ENCODE measurements around the gene LAMA2.

The LAMA2 gene

DNA sequence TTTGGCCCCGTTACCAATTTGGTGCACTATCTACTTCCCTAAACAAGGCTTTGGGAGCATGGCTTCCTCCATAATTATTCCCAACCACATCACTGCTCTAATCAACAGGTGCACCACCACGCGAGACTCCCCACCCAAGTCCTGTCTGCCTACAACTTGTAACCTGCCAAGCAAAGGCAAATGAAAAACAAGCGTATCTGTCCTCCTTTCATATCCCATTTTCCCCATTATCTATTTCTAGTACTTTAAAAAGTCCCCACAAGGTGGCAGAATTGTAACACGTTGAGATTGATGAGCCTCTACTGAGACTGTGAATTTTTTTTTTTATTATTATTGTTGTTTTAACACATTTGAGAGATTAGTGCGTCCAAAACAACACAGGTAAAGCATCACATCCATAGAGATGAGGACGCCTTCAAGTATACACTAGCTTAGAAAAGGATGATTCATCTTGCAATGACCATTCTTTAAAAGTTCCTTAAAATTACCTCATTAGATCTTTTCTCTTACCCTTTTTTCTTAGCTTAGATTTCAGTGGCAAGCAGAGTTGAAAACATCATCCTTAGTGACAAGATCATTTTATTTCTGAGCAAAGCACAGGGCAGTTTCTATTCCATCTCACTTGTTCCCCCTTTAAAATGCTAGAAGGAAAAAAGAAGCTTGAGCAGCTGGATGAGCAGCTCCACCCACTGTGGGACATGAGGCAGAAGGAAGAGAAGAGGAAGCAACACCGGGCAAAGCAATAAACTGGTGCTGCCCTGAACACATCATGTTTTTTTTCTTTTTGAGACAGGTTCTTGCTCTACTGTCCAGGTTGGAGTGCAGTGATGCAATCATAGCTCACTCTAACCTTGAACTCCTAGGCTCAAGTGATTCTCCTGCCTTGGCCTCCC, 616.3 kb downstream of the LAMA2 start:
- peak; percentile 46 for DNase-seq

DNA sequence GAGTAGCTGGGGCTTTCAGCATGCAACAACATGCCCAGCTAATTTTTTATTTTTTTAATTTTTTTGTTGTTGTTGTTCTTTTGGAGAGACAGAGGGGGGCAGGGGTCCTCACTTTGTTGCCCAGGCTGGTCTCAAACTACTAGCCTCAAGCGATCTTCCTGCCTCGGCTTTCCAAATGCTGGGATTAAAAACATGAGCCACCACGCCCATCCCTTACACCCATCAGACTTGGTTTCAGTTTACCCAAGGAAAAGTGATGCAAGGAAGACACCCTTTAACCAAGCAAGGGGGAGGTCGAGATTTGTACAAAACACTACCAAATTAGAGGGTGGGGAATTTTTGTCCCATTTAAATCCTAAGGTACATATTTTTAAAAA, 616.9 kb downstream of the LAMA2 start:
- DNase-seq = no peak

DNA sequence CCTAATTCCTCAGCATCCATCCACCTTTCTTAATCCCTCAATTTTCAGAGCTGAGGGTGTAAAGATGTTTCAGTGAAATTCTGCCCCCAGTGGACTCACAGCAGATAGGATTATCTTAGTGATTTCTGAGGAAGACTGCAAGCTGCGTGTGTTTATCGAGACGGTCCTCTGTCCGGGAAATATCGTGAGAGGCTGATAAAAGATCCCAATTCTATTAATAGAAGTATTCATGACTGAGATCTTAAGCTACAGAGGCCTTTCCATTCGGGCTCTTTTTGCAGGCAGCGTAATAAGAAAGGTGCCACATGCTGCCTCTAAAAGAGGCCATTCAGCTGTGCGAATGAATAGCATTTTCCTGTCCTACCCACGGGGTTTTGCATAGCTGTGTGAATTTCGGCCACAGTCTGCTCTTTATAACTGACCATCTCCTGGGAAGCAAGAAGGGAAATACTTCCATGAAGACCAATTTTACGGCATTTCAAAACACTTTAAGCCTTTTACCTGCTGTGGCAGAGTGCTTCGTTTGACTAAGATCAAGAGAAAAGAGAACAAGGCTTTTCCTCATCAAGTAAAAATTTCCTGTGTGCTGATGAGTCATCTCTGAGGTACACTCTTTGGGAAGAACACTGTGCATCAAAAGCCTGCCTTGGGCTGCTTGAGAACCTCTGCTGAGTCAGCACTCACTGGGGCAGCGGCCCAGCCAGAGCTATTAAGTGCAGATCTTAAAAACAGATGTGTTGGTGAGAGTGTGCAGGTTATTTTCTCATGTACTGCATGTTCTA, 618.2 kb downstream of the LAMA2 start:
- peak; percentile 19 for DNase-seq

DNA sequence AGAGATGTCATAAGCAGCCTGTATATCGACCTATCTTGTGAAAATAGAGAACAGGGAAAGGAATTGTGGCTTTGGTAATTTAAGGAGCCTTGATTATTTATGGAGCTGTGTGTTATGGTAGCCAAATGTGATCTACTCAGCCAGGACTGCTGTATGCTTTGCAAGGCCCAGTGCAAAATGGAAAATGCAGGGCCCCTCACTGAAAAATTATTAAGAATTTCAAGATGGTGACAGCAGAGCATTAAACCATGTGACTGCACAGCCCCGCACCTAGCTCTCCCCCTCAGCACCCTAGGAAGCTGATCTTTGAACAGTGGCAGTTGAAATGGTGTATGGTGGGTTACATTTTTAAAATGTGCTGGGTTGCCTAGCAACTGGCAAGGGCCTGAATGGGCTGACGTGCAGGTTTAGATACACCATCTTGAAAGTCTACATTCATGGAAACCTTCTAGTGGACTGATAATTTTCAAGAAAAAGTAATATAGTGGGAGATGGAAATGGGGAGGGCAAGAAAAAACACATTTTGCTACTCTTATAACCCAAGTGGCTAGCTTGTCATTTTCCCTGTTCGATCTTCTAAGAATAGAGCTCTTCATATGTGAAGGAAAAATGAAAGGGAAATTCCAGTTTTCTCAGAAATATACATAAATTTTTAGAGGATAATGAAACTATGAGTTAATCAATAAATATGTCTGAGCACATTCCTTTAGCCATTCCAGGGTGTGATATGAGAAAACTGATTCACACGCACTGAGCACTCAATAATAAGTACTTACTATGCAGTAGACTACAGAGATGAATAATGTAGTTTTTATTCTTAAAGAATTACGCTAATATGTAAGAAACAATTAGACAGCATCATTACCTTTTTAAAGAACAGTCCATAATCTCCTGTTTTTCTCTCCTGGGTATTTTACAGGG, 619.1 kb downstream of the LAMA2 start:
- DNase-seq = no peak

DNA sequence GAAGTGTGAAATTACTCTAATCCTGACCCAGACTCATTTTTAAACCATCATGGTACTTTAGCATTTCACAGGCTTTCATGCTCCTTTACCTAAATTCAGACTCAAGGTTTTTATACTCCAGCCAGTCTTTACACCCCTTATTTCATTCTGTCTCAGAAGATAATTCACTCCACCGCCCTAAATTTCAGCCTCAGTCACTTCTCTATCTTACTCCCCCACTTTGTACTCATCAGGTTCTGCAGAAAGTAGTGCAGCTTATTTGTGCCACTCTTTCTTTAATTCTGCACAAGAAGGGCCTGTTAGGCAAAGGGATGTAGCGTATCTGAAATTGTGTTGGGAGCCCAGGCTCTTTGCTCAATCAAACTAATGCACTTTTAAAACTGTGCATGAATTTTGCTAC, 621.5 kb downstream of the LAMA2 start:
- DNase-seq = no peak

DNA sequence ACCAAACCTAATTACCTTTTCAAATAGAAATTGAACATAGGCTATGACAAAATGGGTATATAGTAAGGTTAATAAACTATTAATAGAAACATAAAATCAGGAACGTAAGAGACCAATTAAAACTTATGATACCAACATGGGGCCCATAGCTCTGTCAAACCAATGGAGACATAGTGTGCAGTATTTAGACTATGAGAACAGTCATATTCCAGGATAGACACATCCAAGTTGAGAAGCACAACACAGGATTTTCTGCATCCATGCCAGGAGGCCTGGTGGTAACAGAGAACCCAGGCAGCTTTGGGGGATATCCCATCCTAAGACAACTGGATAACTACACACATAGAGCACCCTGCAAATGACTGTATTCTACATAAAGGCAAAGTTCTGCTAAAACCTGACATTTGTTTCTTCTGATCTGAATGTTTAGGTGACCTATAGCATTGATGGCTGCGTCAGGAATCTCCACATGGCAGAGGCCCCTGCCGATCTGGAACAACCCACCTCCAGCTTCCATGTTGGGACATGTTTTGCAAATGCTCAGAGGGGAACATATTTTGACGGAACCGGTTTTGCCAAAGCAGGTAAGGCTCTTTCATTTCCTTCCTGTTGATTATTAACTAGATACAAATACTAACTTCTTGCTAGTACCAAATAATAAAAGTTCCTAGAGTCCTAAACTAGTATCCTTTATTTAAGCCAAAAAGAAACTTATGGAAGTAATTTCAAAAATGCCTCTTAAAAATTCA, 624.3 kb downstream of the LAMA2 start:
- no peak for DNase-seq

DNA sequence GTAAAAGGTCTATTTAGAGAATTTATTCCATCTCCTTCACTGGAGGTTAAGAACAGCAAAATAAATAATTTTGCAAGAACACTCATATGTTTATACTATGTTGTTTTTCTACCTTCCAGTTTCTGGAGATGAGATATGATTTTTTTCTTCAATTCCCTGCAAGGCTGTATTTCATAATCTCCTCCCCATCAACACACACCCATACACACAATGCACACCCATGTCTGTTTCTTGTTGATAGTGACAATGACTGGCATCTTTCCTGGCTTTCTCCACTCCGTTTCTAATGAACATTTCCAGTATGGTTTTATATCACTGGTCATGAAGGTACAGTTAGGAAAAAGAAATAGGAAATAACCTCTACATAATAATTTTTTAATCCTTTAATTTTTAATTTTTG, 624.9 kb downstream of the LAMA2 start:
- DNase-seq = no peak

DNA sequence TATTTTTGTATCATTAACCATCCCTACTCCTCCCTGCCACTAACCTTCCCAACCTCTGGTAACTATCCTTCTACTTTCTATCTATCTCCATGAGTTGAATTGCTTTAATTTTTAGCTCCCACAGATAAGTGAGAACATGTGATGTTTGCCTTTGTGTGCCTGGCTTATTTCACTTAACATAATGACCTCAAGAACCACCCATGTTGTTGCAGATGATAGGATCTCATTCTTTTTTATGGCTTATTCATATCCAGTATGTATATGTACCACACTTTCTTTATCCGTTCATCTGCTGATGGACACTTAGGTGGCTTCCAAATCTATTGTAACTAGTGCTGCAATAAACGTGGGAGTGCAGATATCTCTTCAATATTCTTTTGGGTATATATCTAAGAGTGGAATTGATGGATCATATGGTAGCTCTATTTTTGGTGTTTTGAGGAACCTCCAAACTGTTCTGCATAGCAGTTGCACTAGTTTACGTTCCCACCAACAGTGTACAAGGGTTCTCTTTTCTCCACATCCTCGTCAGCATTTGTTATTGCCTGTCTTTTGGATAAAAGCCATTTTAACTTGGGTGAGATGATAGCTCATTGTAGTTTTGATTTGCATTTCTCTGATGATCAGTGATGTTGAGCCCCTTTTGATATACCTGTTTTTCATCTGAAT, 625.7 kb downstream of the LAMA2 start:
- DNase-seq = no peak

DNA sequence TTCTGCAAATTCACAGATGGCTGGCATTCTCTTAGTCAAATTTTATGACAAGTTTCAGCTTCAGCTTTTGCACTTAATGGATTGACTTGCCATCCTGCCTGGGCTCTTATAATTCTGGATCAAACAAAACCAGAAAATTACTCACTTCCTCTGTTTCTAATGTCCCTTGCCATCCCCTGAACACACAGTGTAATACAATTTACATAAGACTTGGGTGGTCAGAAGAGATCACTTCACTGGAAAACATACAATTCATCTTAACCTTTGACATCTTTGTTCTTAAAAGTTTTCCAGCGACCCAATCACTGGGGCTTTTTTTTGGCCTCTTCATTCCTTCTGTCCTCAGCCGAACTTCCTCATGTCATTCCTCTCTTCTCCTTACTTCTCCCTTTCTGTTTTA, 628.0 kb downstream of the LAMA2 start:
- DNase-seq = no peak

DNA sequence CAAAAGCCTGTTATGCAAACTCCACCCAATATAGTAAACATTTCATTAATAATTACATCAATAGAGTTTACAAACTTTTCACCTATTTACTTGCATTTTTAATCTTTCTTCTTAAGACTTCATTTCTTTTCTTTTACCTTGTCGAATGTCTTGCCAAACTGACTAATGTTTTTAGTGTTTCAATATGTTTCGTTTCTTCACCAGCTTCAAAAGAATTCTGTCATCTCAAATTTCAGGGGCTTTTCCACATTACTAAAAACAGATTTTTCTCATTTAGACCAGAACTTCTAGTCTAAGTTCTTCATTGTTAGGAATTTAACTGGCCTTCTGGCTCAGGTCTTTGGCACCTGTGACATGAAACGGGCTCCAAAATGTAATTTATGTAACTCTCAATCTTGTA, 630.5 kb downstream of the LAMA2 start:
- DNase-seq = no peak

DNA sequence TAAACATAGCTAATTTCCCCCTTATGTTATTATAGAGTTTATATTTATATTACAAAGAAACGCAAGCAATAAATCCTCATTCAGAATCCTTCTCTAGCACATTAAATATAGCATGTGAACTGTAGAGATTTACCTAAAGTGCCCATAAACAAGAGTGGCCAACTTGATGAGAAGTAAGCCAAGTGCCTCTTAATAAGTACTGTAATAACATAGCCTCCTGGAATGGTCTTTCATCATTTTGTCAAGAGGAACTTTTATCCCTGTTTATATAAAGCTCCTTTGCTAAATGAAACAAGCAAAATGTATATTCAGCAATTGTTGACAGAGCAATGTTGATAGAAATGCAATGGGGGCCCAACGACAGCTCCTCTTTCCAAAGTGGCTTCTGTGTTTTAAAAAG, 632.1 kb downstream of the LAMA2 start:
- no peak for DNase-seq

DNA sequence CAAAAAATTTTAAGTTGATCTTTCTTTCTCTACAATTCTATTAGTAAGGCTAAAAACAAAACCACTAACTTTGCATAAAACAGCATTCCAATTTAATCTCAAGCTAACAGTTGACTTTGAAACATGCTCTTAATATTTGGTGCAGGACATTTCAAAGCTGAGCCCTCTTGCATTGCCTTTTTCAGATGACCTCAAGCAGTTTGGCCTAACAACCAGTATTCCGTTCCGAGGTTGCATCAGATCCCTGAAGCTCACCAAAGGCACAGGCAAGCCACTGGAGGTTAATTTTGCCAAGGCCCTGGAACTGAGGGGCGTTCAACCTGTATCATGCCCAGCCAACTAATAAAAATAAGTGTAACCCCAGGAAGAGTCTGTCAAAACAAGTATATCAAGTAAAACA, 633.1 kb downstream of the LAMA2 start:
- DNase-seq = no peak

DNA sequence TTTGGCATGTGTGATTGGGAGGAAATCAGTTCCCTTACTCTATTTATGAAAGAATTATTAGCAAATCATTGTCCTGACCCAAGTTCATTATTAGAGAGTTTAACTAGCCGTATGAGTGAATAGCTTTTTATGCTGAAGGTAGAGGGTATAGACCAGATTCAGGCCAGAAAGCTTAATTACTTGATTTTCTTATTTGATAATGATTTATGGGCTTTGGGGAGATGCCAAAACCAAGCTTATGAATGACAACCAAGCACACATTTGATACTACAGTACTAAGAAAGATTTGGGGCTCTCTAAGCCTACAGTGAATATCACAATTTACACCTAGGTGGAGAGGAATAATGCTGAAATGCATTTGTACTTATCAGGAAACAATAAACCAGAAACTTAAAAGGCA, 633.8 kb downstream of the LAMA2 start:
- DNase-seq = no peak

DNA sequence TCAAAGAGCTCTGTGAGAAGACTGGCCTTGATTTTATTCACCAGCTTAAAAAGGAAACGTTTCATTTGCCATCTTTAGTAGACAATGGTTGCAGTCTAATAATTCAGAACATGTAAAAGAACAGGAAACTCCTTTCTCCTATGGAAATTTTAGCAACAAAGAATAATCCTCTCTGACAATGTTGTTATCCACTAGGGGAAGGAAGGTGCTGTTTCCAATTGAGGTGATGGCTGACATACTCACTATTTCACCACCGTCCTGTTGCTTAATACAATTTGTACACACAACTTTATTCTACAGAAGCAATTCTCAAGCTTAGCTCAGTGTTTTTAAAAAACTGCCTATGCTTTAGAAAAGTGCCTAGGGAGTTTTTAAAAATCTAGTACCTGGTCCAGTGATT, 634.4 kb downstream of the LAMA2 start:
- DNase-seq = no peak

DNA sequence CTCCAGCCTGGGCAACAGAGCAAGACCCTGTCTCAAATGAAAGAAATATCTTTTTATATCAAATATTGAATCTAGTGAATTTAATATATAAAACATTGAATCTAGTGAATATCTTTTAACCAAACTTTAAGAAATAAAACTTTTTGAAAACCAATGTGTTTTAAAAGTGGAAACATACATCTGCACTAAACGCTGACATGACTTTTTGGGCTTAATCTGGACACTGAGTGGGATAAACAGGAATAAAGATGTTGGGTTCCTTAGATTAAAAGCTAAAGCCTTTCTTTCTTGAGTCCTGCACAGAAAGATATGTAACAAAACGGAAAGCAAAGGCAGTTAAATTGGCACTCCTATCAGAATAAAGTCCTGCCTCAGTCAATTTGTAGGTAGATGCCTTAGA, 636.8 kb downstream of the LAMA2 start:
- no peak for DNase-seq

DNA sequence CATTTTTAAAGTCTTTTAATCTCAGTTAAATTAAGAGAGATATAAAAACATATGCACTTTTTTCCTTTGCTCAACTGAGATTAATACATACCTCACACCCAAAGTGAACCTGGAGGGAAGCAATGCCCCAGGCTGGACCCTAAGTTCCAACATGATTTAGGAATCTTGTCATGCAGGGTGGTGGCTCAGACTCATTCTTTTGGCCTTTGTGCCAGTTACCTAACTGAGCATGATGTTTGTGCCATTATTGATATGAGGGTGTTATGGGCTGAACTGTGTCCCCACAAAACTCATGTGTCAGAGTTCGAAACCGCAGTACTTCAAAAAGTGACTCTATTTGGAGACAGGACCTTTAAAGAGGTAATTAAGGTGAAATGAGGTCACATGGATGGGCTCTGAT, 639.0 kb downstream of the LAMA2 start:
- DNase-seq = no peak

DNA sequence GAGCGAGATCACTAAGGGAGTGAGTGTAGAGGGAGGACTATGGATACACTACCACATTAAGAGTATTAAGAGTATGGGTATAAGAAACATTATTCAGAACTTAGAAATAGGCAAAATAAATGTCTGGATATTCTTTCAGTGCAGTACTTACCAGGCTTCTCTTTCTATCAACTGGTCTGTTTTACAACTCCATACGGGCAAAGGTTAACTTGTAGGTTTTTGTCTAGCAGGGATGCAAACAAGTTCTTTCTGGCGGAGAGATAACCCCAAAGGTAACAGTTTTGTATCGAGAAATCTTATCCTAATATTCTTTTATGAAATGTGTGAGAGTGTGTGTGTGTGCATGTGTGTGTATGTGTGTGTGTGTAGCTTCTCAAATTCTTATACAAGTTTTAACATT, 640.9 kb downstream of the LAMA2 start:
- no peak for DNase-seq

DNA sequence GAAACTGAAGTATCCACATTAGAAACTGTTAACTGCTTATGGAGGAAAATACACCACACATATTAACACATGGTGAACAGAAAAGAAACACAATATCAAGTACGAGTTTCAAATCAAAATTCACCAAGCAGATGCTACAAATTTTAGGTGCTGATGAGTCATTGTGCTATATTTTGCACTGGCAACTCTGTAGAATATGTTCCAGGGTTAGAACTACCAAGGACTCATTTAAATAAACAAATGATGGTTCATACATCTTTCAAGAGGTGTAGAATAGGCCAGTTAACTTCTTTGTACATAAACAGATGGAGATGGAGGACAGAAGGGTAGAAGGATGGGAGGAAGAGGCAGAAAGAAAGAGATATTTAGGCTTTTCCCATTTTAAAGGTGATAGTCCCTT, 642.1 kb downstream of the LAMA2 start:
- DNase-seq = no peak

DNA sequence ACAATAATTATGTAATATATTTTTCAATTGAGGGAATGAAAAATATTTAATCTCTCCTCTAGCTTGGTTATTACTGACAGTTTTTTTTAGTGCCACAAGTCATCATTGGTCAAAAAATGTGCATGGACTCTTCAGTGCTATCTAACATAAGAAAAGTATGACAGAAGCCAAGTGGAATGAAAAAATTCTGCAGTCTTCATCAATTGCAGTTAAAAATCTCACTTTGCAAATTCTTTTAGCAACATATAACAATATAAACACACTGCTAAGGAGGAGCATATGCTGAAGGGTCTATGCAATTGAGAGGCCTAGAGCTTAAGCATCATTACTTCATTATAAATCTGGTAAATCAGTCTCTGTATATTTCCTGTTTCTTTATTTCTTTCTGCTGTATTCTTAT, 652.0 kb downstream of the LAMA2 start:
- DNase-seq = no peak

DNA sequence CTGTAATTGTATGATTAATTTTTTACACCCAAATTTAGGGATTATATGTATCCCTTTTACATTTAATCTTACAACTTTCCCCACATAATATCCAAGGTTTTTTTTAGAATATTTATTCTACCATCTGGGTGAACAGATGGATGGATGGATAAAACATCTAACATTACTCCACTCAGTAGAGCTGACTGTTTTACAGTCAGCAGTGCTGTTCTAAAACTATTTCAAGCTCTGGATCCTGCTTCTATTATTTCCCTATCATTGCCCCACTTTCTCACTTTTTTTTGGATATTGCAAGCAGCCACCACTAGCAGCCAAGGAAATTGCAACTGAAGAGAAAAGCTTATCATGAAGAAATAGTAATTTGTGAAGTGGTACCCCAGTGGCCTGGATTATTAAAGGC, 653.3 kb downstream of the LAMA2 start:
- DNase-seq = no peak

DNA sequence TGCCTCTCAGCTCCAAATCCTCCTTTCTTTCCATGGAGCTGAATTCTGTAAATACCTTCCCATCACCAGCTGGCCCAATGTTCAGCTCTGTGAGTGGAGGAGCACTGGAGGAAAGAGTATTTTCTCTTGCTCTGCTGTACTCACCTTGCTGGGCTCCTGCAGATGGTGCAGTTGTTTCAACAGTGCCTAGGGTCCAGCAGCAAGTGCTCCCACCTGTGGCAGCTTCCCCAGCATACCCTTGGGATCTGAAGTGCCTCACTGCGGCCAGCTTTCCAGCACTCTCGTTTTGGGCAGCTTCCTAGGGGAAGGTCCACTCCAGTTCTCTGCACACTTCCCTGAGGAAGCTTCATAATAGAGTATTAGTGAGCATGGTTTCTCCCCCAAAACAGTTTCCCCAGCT, 656.1 kb downstream of the LAMA2 start:
- no peak for DNase-seq

DNA sequence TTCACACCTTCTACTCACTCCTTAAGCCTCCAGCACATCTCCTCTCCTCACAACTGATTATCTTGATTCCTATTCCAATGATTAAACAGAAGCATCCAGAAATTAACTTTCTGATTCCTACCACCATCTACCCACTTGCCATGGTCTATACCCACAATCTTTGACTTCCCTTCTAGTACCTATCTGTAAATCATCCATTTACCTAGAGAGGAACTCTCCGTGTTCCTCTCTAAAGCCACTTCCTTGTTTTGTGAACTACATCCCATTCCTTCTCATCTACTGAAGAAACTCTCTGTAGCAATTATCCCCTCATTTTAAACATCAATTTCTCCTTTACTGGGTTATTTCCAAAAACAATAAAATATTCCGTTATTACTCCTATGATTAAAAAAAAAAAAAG, 659.8 kb downstream of the LAMA2 start:
- no peak for DNase-seq
